IMR-90 (cell line): ENCODE results near the gene ABCB1. TPM values are rescaled to one million over a fixed set of nuclear protein-coding genes. Genes with fewer than 3 reads are reported as not detected.
A peak's percentile ranks its signal among the peaks of the same experiment; 100 is the strongest.

ENCODE experiments used
- ATAC-seq: fragments of 200-7000 bp; cut with Tn5 transposase; 2 replicates; pipeline ENCODE4 v1.9.1; 2020; ENCODE audit warnings: low read depth, mild to moderate bottlenecking, moderate library complexity
- BruUV-seq: library from RNA; stranded (reverse); fragments of 400-500 nt; replicated peaks from 2 replicates; lab custom pipeline; 2021; lab: Mats Ljungman, UMichigan
- CTCF ChIA-PET: fragments of 300-600 bp; formaldehyde crosslinking; extraction: SDS; loops from one replicate; lab custom pipeline; 2021; ENCODE audit warnings: antibody characterized with exemption; lab: Yijun Ruan, JAX
- POLR2A ChIA-PET: fragments of 300-600 bp; sonication (Branson Sonifier 250); formaldehyde crosslinking; loops from one replicate; lab custom pipeline; 2022; ENCODE audit warnings: antibody characterized with exemption; ENCODE audit not compliant: unreplicated experiment; lab: Charles Lee
- DNase-seq: peaks from one replicate; pipeline ENCODE4 v3.0.0; 2013
- H2AFZ ChIP-seq: replicated peaks from 2 replicates; pipeline ENCODE3; 2013; ENCODE audit warnings: low read length, mild to moderate bottlenecking; ENCODE audit not compliant: poor library complexity
- H2AK5ac ChIP-seq: 2 replicates; pipeline ENCODE4 v1.6.1; 2013; ENCODE audit warnings: low read depth, low read length, inconsistent platforms
- H2AK9ac ChIP-seq: replicated peaks from 2 replicates; pipeline ENCODE3; 2013; ENCODE audit warnings: mild to moderate bottlenecking, low read depth, low read length, moderate library complexity; ENCODE audit not compliant: poor library complexity
- H2BK120ac ChIP-seq: 2 replicates; pipeline ENCODE4 v1.6.1; 2013; ENCODE audit warnings: low read depth, low read length, inconsistent platforms
- H2BK15ac ChIP-seq: 3 replicates; pipeline ENCODE4 v1.6.1; 2013; ENCODE audit warnings: low read depth, low read length, inconsistent platforms
- H2BK20ac ChIP-seq: 2 replicates; pipeline ENCODE4 v1.6.1; 2013; ENCODE audit warnings: low read depth, mild to moderate bottlenecking, inconsistent platforms, low read length, moderate library complexity
- H2BK5ac ChIP-seq: 2 replicates; pipeline ENCODE4 v1.6.1; 2013; ENCODE audit warnings: mild to moderate bottlenecking, low read depth, low read length, inconsistent platforms; ENCODE audit not compliant: poor library complexity, severe bottlenecking
- H3K14ac ChIP-seq: replicated peaks from 2 replicates; pipeline ENCODE4 v1.6.1; 2013; ENCODE audit warnings: low read depth, low read length, inconsistent platforms
- H3K18ac ChIP-seq: 2 replicates; pipeline ENCODE4 v1.6.1; 2013; ENCODE audit warnings: low read depth, low read length, control low read depth
- H3K23ac ChIP-seq: 2 replicates; pipeline ENCODE4 v1.6.1; 2013; ENCODE audit warnings: low read depth, low read length, inconsistent platforms
- H3K27ac ChIP-seq: 2 replicates; pipeline ENCODE4 v1.5.1; 2013; ENCODE audit warnings: mild to moderate bottlenecking, control low read depth, low read length; ENCODE audit not compliant: insufficient read depth
- H3K27me3 ChIP-seq: 2 replicates; pipeline ENCODE4 v1.6.1; 2013; ENCODE audit warnings: low read length; ENCODE audit not compliant: control insufficient read depth, insufficient read depth
- H3K36me3 ChIP-seq: 2 replicates; pipeline ENCODE4 v1.6.1; 2013; ENCODE audit warnings: low read length, mixed read lengths; ENCODE audit not compliant: control insufficient read depth, insufficient read depth
- H3K4ac ChIP-seq: 2 replicates; pipeline ENCODE4 v1.6.1; 2013; ENCODE audit warnings: low read depth, low read length, inconsistent platforms
- H3K4me1 ChIP-seq: 2 replicates; pipeline ENCODE4 v1.6.1; 2013; ENCODE audit warnings: low read length, mixed read lengths; ENCODE audit not compliant: control insufficient read depth, insufficient read depth
- H3K4me2 ChIP-seq: 2 replicates; pipeline ENCODE4 v1.6.1; 2013; ENCODE audit warnings: low read depth, mild to moderate bottlenecking, control low read depth, low read length, moderate library complexity
- H3K4me3 ChIP-seq: 2 replicates; pipeline ENCODE4 v1.5.1; 2013; ENCODE audit warnings: low read depth, mild to moderate bottlenecking, control low read depth, low read length, moderate library complexity; ENCODE audit not compliant: insufficient read depth
- H3K56ac ChIP-seq: 2 replicates; pipeline ENCODE4 v1.6.1; 2013; ENCODE audit warnings: low read length, inconsistent platforms; ENCODE audit not compliant: insufficient read depth; ENCODE audit errors: extremely low read depth
- H3K79me1 ChIP-seq, 2 experiments: 2 replicates each; pipeline ENCODE4 v1.6.1; 2013; ENCODE audit warnings: low read length in 2 of 2, inconsistent platforms in 1 of 2, low read depth in 1 of 2
- H3K9ac ChIP-seq: 2 replicates; pipeline ENCODE4 v1.6.1; 2013; ENCODE audit warnings: low read depth, low read length, control low read depth
- H3K9me1 ChIP-seq: 2 replicates; pipeline ENCODE4 v1.6.1; 2013; ENCODE audit warnings: low read length, inconsistent platforms; ENCODE audit not compliant: insufficient read depth
- H3K9me3 ChIP-seq: 2 replicates; pipeline ENCODE4 v1.6.1; 2013; ENCODE audit warnings: low read length; ENCODE audit not compliant: control insufficient read depth, insufficient read depth
- H4K20me1 ChIP-seq: 2 replicates; pipeline ENCODE4 v1.6.1; 2013; ENCODE audit warnings: low read length, inconsistent platforms; ENCODE audit not compliant: insufficient read depth
- H4K5ac ChIP-seq: 2 replicates; pipeline ENCODE4 v1.6.1; 2013; ENCODE audit warnings: mild to moderate bottlenecking, low read depth, low read length, control low read depth
- H4K8ac ChIP-seq, 2 experiments: 2 replicates each; pipeline ENCODE4 v1.6.1; 2013; ENCODE audit warnings: low read depth in 2 of 2, low read length in 2 of 2, control low read depth in 1 of 2, inconsistent platforms in 1 of 2
- H4K91ac ChIP-seq: 2 replicates; pipeline ENCODE4 v1.6.1; 2013; ENCODE audit warnings: low read depth, low read length, inconsistent platforms; ENCODE audit not compliant: insufficient read depth
- BHLHE40 ChIP-seq: fragments of 150-350 bp; IDR thresholded peaks from 2 replicates; pipeline ENCODE4 v1.6.1; 2016; ENCODE audit warnings: mild to moderate bottlenecking, low read depth, low read length
- CEBPB ChIP-seq: IDR thresholded peaks from 2 replicates; pipeline ENCODE4 v1.6.1; 2012; ENCODE audit warnings: low read depth, low read length, improper control_type of control experiment
- CHD1 ChIP-seq: IDR thresholded peaks from 2 replicates; pipeline ENCODE4 v1.6.1; 2012; ENCODE audit warnings: low read depth, low read length, improper control_type of control experiment
- CTCF ChIP-seq: conservative IDR thresholded peaks from 2 replicates; pipeline ENCODE4 v1.5.1; 2012; ENCODE audit warnings: mild to moderate bottlenecking, low read depth, low read length, improper control_type of control experiment
- ELK1 ChIP-seq: fragments of 150-350 bp; IDR thresholded peaks from 2 replicates; pipeline ENCODE4 v1.6.1; 2016; ENCODE audit warnings: low read depth, mild to moderate bottlenecking, low read length, moderate library complexity, borderline replicate concordance
- FOS ChIP-seq: fragments of 150-350 bp; IDR thresholded peaks from 2 replicates; pipeline ENCODE4 v1.6.1; 2016; ENCODE audit warnings: low read depth, low read length
- MAFK ChIP-seq: IDR thresholded peaks from 2 replicates; pipeline ENCODE4 v1.6.1; 2012; ENCODE audit warnings: low read depth, low read length, improper control_type of control experiment
- MAZ ChIP-seq: IDR thresholded peaks from 2 replicates; pipeline ENCODE4 v1.6.1; 2012; ENCODE audit warnings: low read depth, mild to moderate bottlenecking, low read length, improper control_type of control experiment, moderate library complexity, borderline replicate concordance
- MXI1 ChIP-seq: IDR thresholded peaks from 2 replicates; pipeline ENCODE4 v1.6.1; 2012; ENCODE audit warnings: low read depth, mild to moderate bottlenecking, low read length, moderate library complexity, borderline replicate concordance
- NFE2L2 ChIP-seq: fragments of 150-350 bp; IDR thresholded peaks from 2 replicates; pipeline ENCODE4 v1.6.1; 2016; ENCODE audit warnings: low read depth, mild to moderate bottlenecking, low read length
- POLR2A ChIP-seq: IDR thresholded peaks from 2 replicates; pipeline ENCODE4 v1.6.1; 2012; ENCODE audit warnings: mild to moderate bottlenecking, low read depth, low read length
- RAD21 ChIP-seq: IDR thresholded peaks from 2 replicates; pipeline ENCODE4 v1.6.1; 2012; ENCODE audit warnings: low read length, improper control_type of control experiment
- RCOR1 ChIP-seq: IDR thresholded peaks from 2 replicates; pipeline ENCODE4 v1.6.1; 2012; ENCODE audit warnings: mild to moderate bottlenecking, low read length, improper control_type of control experiment; ENCODE audit not compliant: insufficient replicate concordance
- RFX5 ChIP-seq: IDR thresholded peaks from 2 replicates; pipeline ENCODE4 v1.8.0; 2012; ENCODE audit warnings: low read depth, mild to moderate bottlenecking, low read length, moderate library complexity
- USF2 ChIP-seq: fragments of 150-350 bp; IDR thresholded peaks from 2 replicates; pipeline ENCODE4 v1.6.1; 2017; ENCODE audit warnings: mild to moderate bottlenecking, antibody characterized with exemption, low read length, low read depth
- WGBS, 2 experiments: methylation state at CpG; one replicate each; pipeline versions ENCODE4 v1.1.5 to v1.1.7; 2013; ENCODE audit warnings: missing lambda C conversion rate in 2 of 2; ENCODE audit not compliant: insufficient read length in 1 of 2; ENCODE audit errors: extremely low coverage in 2 of 2; 5-methylcytosine and 5-hydroxymethylcytosine counted together
- dilution Hi-C: fragments of 300-500 bp; cut with HindIII; formaldehyde crosslinking; loops from one replicate; pipeline ENCODE4 v1.14.3; 2018; ENCODE audit warnings: low sequenced_read_pairs; ENCODE audit not compliant: unreplicated experiment
- in situ Hi-C: fragments of 300-500 bp; cut with MboI; formaldehyde crosslinking; loops from 3 replicates; pipeline ENCODE4 v1.14.3; 2019; ENCODE audit warnings: low sequenced_read_pairs, inconsistent platforms, mixed read lengths
- intact Hi-C: fragments of 100-400 bp; cut with micrococcal nuclease; formaldehyde crosslinking; loops from 2 replicates; pipeline ENCODE4 v1.10.0; 2022
- polyA plus RNA-seq, 3 experiments: library from polyadenylated mRNA; depleted of rRNA; stranded (reverse); fragments of >200 nt; gene quantifications; 2 replicates each; pipeline ENCODE4 v1.2.3, GENCODE V29; 2012; ENCODE audit warnings: low replicate concordance in 1 of 3
- total RNA-seq: library from RNA; depleted of rRNA; stranded (reverse); fragments of >200 nt; gene quantifications from 2 replicates; pipeline ENCODE4 v1.2.3, GENCODE V29; 2012

Gene ABCB1
- total and polyA plus RNA-seq, 2 of the 4 experiments (the other 2 are of a cell fraction): 0.80 to 0.90 TPM

- no peak within 1 kb of the TSS for H2BK120ac ChIP-seq
- CTCF ChIA-PET: no interaction called here
- in situ Hi-C loops: no loop called here
- BruUV-seq: no TSS peak
- peak within 1 kb of the TSS; percentile 52; the same call in 1 of the 2 replicates for H3K4me2 ChIP-seq
- ATAC-seq: peak; percentile 49
- H4K5ac ChIP-seq: no peak within 1 kb of the TSS
- H2AK5ac ChIP-seq: no peak within 1 kb of the TSS
- H3K27ac ChIP-seq: no peak within 1 kb of the TSS
- no peaks in the 10 kb centered on the region for H4K20me1 ChIP-seq
- H3K23ac ChIP-seq: no peak within 1 kb of the TSS
- no peak within 1 kb of the TSS for H2BK5ac ChIP-seq
- no peak within 1 kb of the TSS for H3K56ac ChIP-seq
- peaks cover 28% of the 10 kb centered on the region for H3K27me3 ChIP-seq
- no peaks in the 10 kb centered on the region for H3K4me1 ChIP-seq
- 4% methylated on average over 27 of the region's 80 CpGs; no CpG with 5 or more reads in 1 of the 2 experiments for WGBS, 2 experiments
- H2BK20ac ChIP-seq: no peak within 1 kb of the TSS
- no peak within 1 kb of the TSS for H2BK15ac ChIP-seq
- TF ChIP-seq RFX5 (no peak), POLR2A (no peak), ELK1 (no peak), NFE2L2 (no peak), MAFK (no peak), RAD21 (no peak), MXI1 (no peak), CTCF (no peak), MAZ (no peak), FOS (no peak), CEBPB (no peak), CHD1 (no peak), RCOR1 (no peak), BHLHE40 (no peak), USF2 (no peak)
- H2AK9ac ChIP-seq: no peak within 1 kb of the TSS
- no peak within 1 kb of the TSS for H3K14ac ChIP-seq
- peak within 1 kb of the TSS; percentile 68 for H2AFZ ChIP-seq
- no peaks in the 10 kb centered on the region for H3K9me3 ChIP-seq
- DNase-seq: no peak
- H3K9me1 ChIP-seq: no peaks in the 10 kb centered on the region
- POLR2A ChIA-PET: no interaction called here
- dilution Hi-C loops: no loop called here
- H3K79me1 ChIP-seq: no peaks in the 10 kb centered on the region
- no peak within 1 kb of the TSS for H3K4ac ChIP-seq
- no peak within 1 kb of the TSS for H3K18ac ChIP-seq
- H4K8ac ChIP-seq: no peak within 1 kb of the TSS
- intact Hi-C loops: no loop called here
- no peak within 1 kb of the TSS for H4K91ac ChIP-seq
- H3K36me3 ChIP-seq: no peaks in the 10 kb centered on the region
- H3K4me3 ChIP-seq: peak within 1 kb of the TSS; percentile 15; the same call in 1 of the 2 replicates
- H3K9ac ChIP-seq: no peak within 1 kb of the TSS
These were observed 125.1 kb downstream of the ABCB1 start, which contains the start of gene ABCB4 for GRCh38 chr7:87475359-87476178. Gene ABCB4, minus strand, starts transcription at chr7:87475680. Its CDS starts 215 bp downstream, at chr7:87475465.
